Sigmoid colon (tissue), 4 donors: Measurements from ENCODE around the gene TBL3.

Experiments used
- CTCF ChIP-seq, 4 experiments: fragments of 450-650 bp in 3 of 4; fragments of 200-600 bp in 1 of 4; IDR thresholded peaks; one replicate each; pipeline ENCODE4 v1.5.1; 2016 to 2019; ENCODE audit warnings: antibody characterized with exemption in 4 of 4, mild to moderate bottlenecking in 3 of 4, moderate library complexity in 2 of 4
- EP300 ChIP-seq, 4 donors: sonication (generic); formaldehyde crosslinking; IDR thresholded peaks; one replicate each; pipeline ENCODE4 v1.6.1; 2017; ENCODE audit warnings: antibody characterized with exemption in 4 of 4
- POLR2A ChIP-seq, 2 donors: fragments of 450-650 bp; IDR thresholded peaks; one replicate each; pipeline ENCODE4 v1.6.1; 2016; ENCODE audit warnings: antibody characterized with exemption in 2 of 2, mild to moderate bottlenecking in 2 of 2, moderate library complexity in 2 of 2
- POLR2AphosphoS5 ChIP-seq, 4 donors: sonication (generic); formaldehyde crosslinking; IDR thresholded peaks; one replicate each; pipeline ENCODE4 v1.6.1; 2017; ENCODE audit warnings: antibody characterized with exemption in 4 of 4

- TF ChIP-seq POLR2A (IDR thresholded peaks at IDR 0.05) (no peak), POLR2AphosphoS5 (IDR thresholded peaks at IDR 0.05) (no peak), CTCF (IDR thresholded peaks at IDR 0.05) (no peak), EP300 (IDR thresholded peaks at IDR 0.05) (no peak)
Observed at GRCh38 chr16:2009164-2009711, 37.4 kb downstream of the TBL3 start.
